Breast epithelium (tissue), 4 donors: ENCODE data around the gene KYAT1. TPM values are rescaled to one million over a fixed set of nuclear protein-coding genes. Genes with fewer than 3 reads are reported as not detected.

Source experiments
- DNase-seq, 2 donors: peaks; one replicate each; pipeline ENCODE4 v3.0.0-alpha.2; 2019; ENCODE audit warnings: low spot score in 2 of 2
- H3K27ac ChIP-seq, 2 donors: fragments of 200-600 bp; sonication (generic) in 1 of 2; one replicate each; pipeline ENCODE4 v1.5.1; 2016 to 2019; ENCODE audit warnings: mild to moderate bottlenecking in 1 of 2
- H3K27me3 ChIP-seq, 2 donors: fragments of 200-600 bp; sonication (generic) in 1 of 2; one replicate each; pipeline versions ENCODE4 v1.5.1 to v1.6.0; 2017 to 2019; ENCODE audit warnings: control low read depth in 1 of 2, mild to moderate bottlenecking in 1 of 2
- H3K36me3 ChIP-seq: fragments of 200-600 bp; one replicate; pipeline ENCODE4 v1.5.1; 2019
- H3K4me1 ChIP-seq, 2 donors: fragments of 200-600 bp; sonication (generic); one replicate each; pipeline ENCODE4 v1.5.1; 2016 to 2019; ENCODE audit warnings: control low read depth in 1 of 2
- H3K4me3 ChIP-seq, 3 donors: fragments of 200-600 bp; sonication (generic); 1 replicate in 2 of 3; 2 replicates in 1 of 3; pipeline ENCODE4 v1.5.1; 2016 to 2019; ENCODE audit warnings: mild to moderate bottlenecking in 3 of 3, moderate library complexity in 2 of 3
- H3K9me3 ChIP-seq, 2 donors: fragments of 200-600 bp; sonication (generic) in 1 of 2; one replicate each; pipeline ENCODE4 v1.5.1; 2016 to 2019; ENCODE audit warnings: control low read depth in 1 of 2
- CTCF ChIP-seq, 3 donors: fragments of 450-650 bp; IDR thresholded peaks; one replicate each; pipeline ENCODE4 v1.5.1; 2016 to 2017; ENCODE audit warnings: antibody characterized with exemption in 3 of 3, mild to moderate bottlenecking in 3 of 3, moderate library complexity in 3 of 3
- POLR2A ChIP-seq: fragments of 450-650 bp; IDR thresholded peaks from one replicate; pipeline ENCODE4 v1.6.1; 2016; ENCODE audit warnings: antibody characterized with exemption, mild to moderate bottlenecking, moderate library complexity
- POLR2AphosphoS5 ChIP-seq, 3 donors: sonication (generic); formaldehyde crosslinking; IDR thresholded peaks; one replicate each; pipeline ENCODE4 v1.6.1; 2017; ENCODE audit warnings: antibody characterized with exemption in 3 of 3
- intact Hi-C: fragments of 100-400 bp; cut with DNase I; formaldehyde crosslinking; loops from one replicate; pipeline ENCODE4 v1.15.1; 2023; ENCODE audit warnings: low total_unique reads
- total RNA-seq, 3 donors: library from RNA; depleted of rRNA; stranded (reverse); fragments of >200 nt; gene quantifications; one replicate each; pipeline ENCODE4 v1.1.0, GENCODE V29; 2016

KYAT1 gene
- total RNA-seq, 3 donors from 2014 or later, result 3.0 to 7.6 (median 7.2) TPM

DNA sequence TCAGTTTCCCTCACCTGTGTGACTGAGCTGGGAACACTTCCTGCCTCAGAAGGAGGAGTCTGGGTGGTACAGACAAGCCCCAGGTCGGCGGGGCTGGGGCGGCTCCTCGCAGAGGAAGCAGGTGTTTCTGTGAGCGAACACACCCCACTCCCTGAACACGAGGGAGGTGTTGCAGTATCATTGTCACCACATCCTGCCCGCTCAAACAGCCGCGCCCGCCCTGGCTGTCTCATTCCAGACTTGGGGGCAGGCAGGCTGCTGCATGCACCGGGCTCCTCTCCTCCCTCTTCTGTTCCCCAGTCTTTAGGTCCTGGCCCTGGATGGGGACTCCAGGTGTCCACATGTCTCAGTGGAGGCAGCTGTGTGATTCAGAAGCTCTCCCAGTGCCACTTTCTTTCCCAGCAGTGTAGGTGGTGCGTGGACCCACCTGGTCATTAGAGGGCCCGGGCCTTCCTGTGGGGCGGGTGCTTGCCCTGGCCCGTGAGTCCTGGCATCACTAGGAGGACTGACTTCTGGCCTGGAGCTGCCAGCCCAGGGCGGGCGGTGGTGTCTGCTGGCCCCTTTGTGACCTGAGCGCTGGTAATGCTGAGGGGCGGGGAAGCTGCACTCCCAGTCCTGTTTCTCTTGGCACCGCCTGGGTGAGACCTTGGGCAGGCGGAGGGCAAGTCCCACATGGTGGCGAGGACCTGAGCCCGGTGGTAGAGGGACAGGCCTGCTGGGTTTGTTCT is 20.8 kb upstream of the KYAT1 start:
- Histone ChIP-seq H3K36me3 (no peaks in the 10 kb centered on the region), H3K4me1 (peaks cover 3 to 21% of the 10 kb centered on the region in 2 donors), H3K9me3 (no peaks in the 10 kb centered on the region), H3K4me3 (no peak overlapping the region), H3K27me3 (no peaks in the 10 kb centered on the region), H3K27ac (peak overlapping the region; percentile 65 to 90)
- DNase-seq, result peak in 1 of 2 donors; percentile 92
- no peak for TF ChIP-seq CTCF (IDR thresholded peaks at IDR 0.05)
- no peak for TF ChIP-seq POLR2A
- peak; percentile 15 to 50 (median 26) for TF ChIP-seq POLR2AphosphoS5 (IDR thresholded peaks at IDR 0.05)
- intact Hi-C loops, result loop anchor here (1.0 kb wide), 1 partner anchor 17 kb away; no protein-coding TSS in a partner anchor

- TF ChIP-seq POLR2A (no peak), POLR2AphosphoS5 (IDR thresholded peaks at IDR 0.05) (no peak), CTCF (IDR thresholded peaks at IDR 0.05) (no peak)
- Histone ChIP-seq H3K4me1 (peaks cover 3 to 21% of the 10 kb centered on the region in 2 donors), H3K27ac (peak overlapping the region; percentile 65 to 90)
Measured at GRCh38 chr9:128901822-128902221, 20.1 kb upstream of the KYAT1 start.

GRCh38 chr9:128901379-128901778 is 19.6 kb upstream of the KYAT1 start:
- TF ChIP-seq POLR2A, result no peak
- TF ChIP-seq POLR2AphosphoS5 (IDR thresholded peaks at IDR 0.05), result no peak
- TF ChIP-seq CTCF (IDR thresholded peaks at IDR 0.05), result no peak
- intact Hi-C loops, result no loop called here
- peak overlapping the region; percentile 65 to 90 for H3K27ac ChIP-seq
- no peaks in the 10 kb centered on the region for H3K27me3 ChIP-seq
- no peak for DNase-seq
- no peak overlapping the region for H3K4me3 ChIP-seq
- no peaks in the 10 kb centered on the region for H3K9me3 ChIP-seq
- H3K4me1 ChIP-seq, result peaks cover 3 to 21% of the 10 kb centered on the region in 2 donors
- no peaks in the 10 kb centered on the region for H3K36me3 ChIP-seq

More at GRCh38 chr9:128901822-128902221, 20.1 kb upstream of the KYAT1 start:
- Histone ChIP-seq H3K36me3 (no peaks in the 10 kb centered on the region), H3K27me3 (no peaks in the 10 kb centered on the region), H3K4me3 (no peak overlapping the region), H3K9me3 (no peaks in the 10 kb centered on the region)
- intact Hi-C loops, result no loop called here
- no peak for DNase-seq

DNA sequence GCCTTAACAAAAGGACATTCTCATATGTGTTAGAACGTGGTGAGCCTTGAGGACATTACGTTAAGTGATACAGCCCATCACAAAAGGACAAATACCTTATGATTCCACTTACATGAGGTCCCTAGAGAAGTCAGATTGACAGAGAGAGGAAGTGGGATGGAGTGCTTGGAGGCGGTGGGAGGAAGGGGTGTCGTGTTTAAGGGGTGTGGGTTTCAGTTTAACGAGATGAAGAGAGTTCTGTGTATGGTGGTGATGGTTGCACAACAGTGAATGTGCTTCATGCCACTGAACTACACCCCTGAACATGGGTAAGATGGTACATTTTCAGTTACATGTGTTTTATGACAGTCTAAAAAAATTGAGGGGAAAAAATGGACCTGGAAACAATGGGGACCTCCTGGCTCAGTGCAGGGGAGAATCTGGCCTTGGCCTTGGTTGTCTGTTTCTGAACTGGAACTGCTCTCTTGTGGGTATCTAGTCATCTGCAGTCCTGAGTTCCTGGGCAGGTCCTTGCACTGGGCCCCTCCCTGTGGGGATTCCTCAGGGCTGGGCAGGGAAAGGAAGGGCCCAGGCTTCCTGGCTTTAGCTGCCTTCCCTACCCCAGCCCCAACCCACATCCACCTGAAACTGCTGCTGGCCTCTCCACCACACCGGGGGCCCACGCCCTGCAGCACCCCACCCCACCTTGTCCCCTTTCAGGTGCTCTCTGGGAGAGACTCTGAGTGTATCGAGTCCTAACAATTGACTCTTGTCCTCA is 18.0 kb upstream of the KYAT1 start:
- no peak for TF ChIP-seq CTCF (IDR thresholded peaks at IDR 0.05)
- no peak for TF ChIP-seq POLR2A
- no peak for TF ChIP-seq POLR2AphosphoS5 (IDR thresholded peaks at IDR 0.05)
- Histone ChIP-seq H3K36me3 (no peaks in the 10 kb centered on the region), H3K27ac (peak overlapping the region; percentile 82 to 85), H3K4me3 (no peak overlapping the region), H3K27me3 (no peaks in the 10 kb centered on the region), H3K9me3 (no peaks in the 10 kb centered on the region), H3K4me1 (peaks cover 3 to 21% of the 10 kb centered on the region in 2 donors)
- no peak for DNase-seq
- intact Hi-C loops, result no loop called here
